ENCODE measurements around the gene GTF3C1.

Gene GTF3C1

GRCh38 chr16:27428026-27428785 is 121.5 kb downstream of the GTF3C1 start:
- H3K4me3 ChIP-seq (ENCODE audit: low read depth, low read length), result no peak overlapping the region
- peak; percentile 40 for DNase-seq (ENCODE audit: low read depth)
- TF ChIP-seq CTCF (IDR thresholded peaks at IDR 0.05; ENCODE audit: low read depth, low read length) (peak; percentile 35), MYC (IDR thresholded peaks at IDR 0.05; ENCODE audit: low read depth, low read length) (no peak)

- TF ChIP-seq MAX (IDR thresholded peaks at IDR 0.05; ENCODE audit: low read depth, low read length) (no peak), CTCF (IDR thresholded peaks at IDR 0.05; ENCODE audit: low read depth, low read length) (no peak), MYC (IDR thresholded peaks at IDR 0.05; ENCODE audit: low read depth, low read length) (no peak), POLR2A (IDR thresholded peaks at IDR 0.05; ENCODE audit: extremely low read depth, insufficient read length) (no peak)
- no peak overlapping the region for H3K4me3 ChIP-seq (ENCODE audit: low read depth, low read length)
Measured at GRCh38 chr16:27427538-27427937, 122.2 kb downstream of the GTF3C1 start.

GRCh38 chr16:27426423-27427408 is 123.0 kb downstream of the GTF3C1 start:
- DNase-seq (ENCODE audit: low read depth), result peak; percentile 70
- H3K4me3 ChIP-seq (ENCODE audit: low read depth, low read length), result no peak overlapping the region

More at GRCh38 chr16:27427538-27427937, 122.2 kb downstream of the GTF3C1 start:
- no peak for DNase-seq (ENCODE audit: low read depth)

GRCh38 chr16:27425961-27426360 is 123.8 kb downstream of the GTF3C1 start:
- DNase-seq (ENCODE audit: low read depth), result no peak
- no peak overlapping the region for H3K4me3 ChIP-seq (ENCODE audit: low read depth, low read length)
- TF ChIP-seq CTCF (IDR thresholded peaks at IDR 0.05; ENCODE audit: low read depth, low read length) (no peak), POLR2A (IDR thresholded peaks at IDR 0.05; ENCODE audit: extremely low read depth, insufficient read length) (no peak), MYC (IDR thresholded peaks at IDR 0.05; ENCODE audit: low read depth, low read length) (no peak), MAX (IDR thresholded peaks at IDR 0.05; ENCODE audit: low read depth, low read length) (no peak)

More at GRCh38 chr16:27426423-27427408, 123.0 kb downstream of the GTF3C1 start:
- TF ChIP-seq MYC (IDR thresholded peaks at IDR 0.05; ENCODE audit: low read depth, low read length) (no peak), CTCF (IDR thresholded peaks at IDR 0.05; ENCODE audit: low read depth, low read length) (no peak), POLR2A (IDR thresholded peaks at IDR 0.05; ENCODE audit: extremely low read depth, insufficient read length) (no peak), MAX (IDR thresholded peaks at IDR 0.05; ENCODE audit: low read depth, low read length) (no peak)

GRCh38 chr16:27424772-27425498 is 124.8 kb downstream of the GTF3C1 start:
- DNase-seq (ENCODE audit: low read depth), result no peak

More at GRCh38 chr16:27424772-27425498, 124.8 kb downstream of the GTF3C1 start:
- H3K4me3 ChIP-seq (ENCODE audit: low read depth, low read length), result no peak overlapping the region
- no peak for TF ChIP-seq POLR2A (IDR thresholded peaks at IDR 0.05; ENCODE audit: extremely low read depth, insufficient read length)
- no peak for TF ChIP-seq CTCF (IDR thresholded peaks at IDR 0.05; ENCODE audit: low read depth, low read length)
- TF ChIP-seq MYC (IDR thresholded peaks at IDR 0.05; ENCODE audit: low read depth, low read length), result no peak
- no peak for TF ChIP-seq MAX (IDR thresholded peaks at IDR 0.05; ENCODE audit: low read depth, low read length)

Measured in NB4 (cell line).